Stimulated activated CD4-positive, alpha-beta T cell treated with anti-CD3 and anti-CD28 coated beads, TNF-alpha, amount 100 ng/mL, for 1 hour (primary cell): ENCODE data around the gene BANK1.

Source experiments
- DNase-seq, 3 donors: peaks; one replicate each; pipeline ENCODE4 v3.0.0-alpha.2; 2020; ENCODE audit warnings: low read depth in 3 of 3, low spot score in 1 of 3

The BANK1 gene

GRCh38 chr4:101818362-101818761 is 27.8 kb downstream of the BANK1 start:
- DNase-seq: no peak

- DNase-seq: no peak
Measured at GRCh38 chr4:101823864-101824263, 33.3 kb downstream of the BANK1 start.

- no peak for DNase-seq
Measured at GRCh38 chr4:101824500-101824899, 34.0 kb downstream of the BANK1 start.

- no peak for DNase-seq
Measured at GRCh38 chr4:101825953-101826352, 35.4 kb downstream of the BANK1 start.

- DNase-seq: no peak
Measured at GRCh38 chr4:101831816-101832215, 41.3 kb downstream of the BANK1 start.

- no peak for DNase-seq
Measured at GRCh38 chr4:101833480-101833879, 43.0 kb downstream of the BANK1 start.

GRCh38 chr4:101835121-101835904 is 44.8 kb downstream of the BANK1 start:
- DNase-seq: no peak

GRCh38 chr4:101843054-101843453 is 52.5 kb downstream of the BANK1 start:
- no peak for DNase-seq

GRCh38 chr4:101846550-101846949 is 56.0 kb downstream of the BANK1 start:
- DNase-seq: no peak

- no peak for DNase-seq
Measured at GRCh38 chr4:101850698-101851097, 60.2 kb downstream of the BANK1 start.

- DNase-seq: no peak
Measured at GRCh38 chr4:101851672-101852071, 61.1 kb downstream of the BANK1 start.

- DNase-seq: no peak
Measured at GRCh38 chr4:101853028-101853427, 62.5 kb downstream of the BANK1 start.

GRCh38 chr4:101853691-101854090 is 63.2 kb downstream of the BANK1 start:
- DNase-seq: no peak

- DNase-seq: no peak
Measured at GRCh38 chr4:101855239-101855638, 64.7 kb downstream of the BANK1 start.

GRCh38 chr4:101856149-101856548 is 65.6 kb downstream of the BANK1 start:
- DNase-seq: no peak

GRCh38 chr4:101857176-101857575 is 66.6 kb downstream of the BANK1 start:
- no peak for DNase-seq

- DNase-seq: no peak
Measured at GRCh38 chr4:101858641-101859040, 68.1 kb downstream of the BANK1 start.

GRCh38 chr4:101862595-101862994 is 72.1 kb downstream of the BANK1 start:
- DNase-seq: no peak

- DNase-seq: no peak
Measured at GRCh38 chr4:101864660-101865059, 74.1 kb downstream of the BANK1 start.

- DNase-seq: no peak
Measured at GRCh38 chr4:101865501-101866062, 75.1 kb downstream of the BANK1 start.

GRCh38 chr4:101870874-101871273 is 80.3 kb downstream of the BANK1 start:
- no peak for DNase-seq

- DNase-seq: no peak
Measured at GRCh38 chr4:101871962-101872676, 81.6 kb downstream of the BANK1 start.
